ENCODE measurements around the gene MAPRE3. TPM values are rescaled to one million over a fixed set of nuclear protein-coding genes. Genes with fewer than 3 reads are reported as not detected.

Gene MAPRE3
- total and polyA plus RNA-seq, 2 donors (not counting 3 experiments of a cell fraction or from before 2014, with no cell fraction given), result 4.4 to 6.1 TPM

DNA sequence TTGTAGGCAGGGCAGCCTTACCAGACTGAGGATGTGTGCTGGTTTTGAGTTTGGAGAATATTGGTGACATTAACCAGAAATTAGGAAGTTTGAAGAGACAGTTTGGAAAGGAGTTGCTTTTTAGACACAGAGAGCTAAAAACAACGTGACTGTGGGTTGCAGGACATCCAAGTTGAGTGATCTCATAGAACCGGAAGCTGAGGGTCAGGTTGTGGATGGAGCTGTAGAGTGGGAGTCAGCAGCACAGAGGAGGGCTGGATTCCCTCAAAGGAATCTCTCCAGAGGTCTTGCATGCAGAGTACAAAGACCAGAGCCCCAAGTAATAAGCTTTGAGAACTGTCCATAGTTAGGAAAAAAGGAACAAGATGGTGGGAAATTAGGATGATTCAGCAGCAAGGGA, 9.3 kb downstream of the MAPRE3 start:
- ChIA-PET CTCF (interaction anchor here (1.2 to 2.2 kb wide), 2 partner anchors 8 to 133 kb away, joined by 5 to 7 read pairs; no protein-coding TSS in a partner anchor), POLR2A (no interaction called here)
- no peak for DNase-seq (ENCODE audit: low read depth, low spot score)
- Histone ChIP-seq H3K79me2 (ENCODE audit: control insufficient read depth, insufficient read depth, low read length) (no peaks in the 10 kb centered on the region), H3K4me2 (ENCODE audit: insufficient read depth, low read length) (no peak overlapping the region), H2AFZ (ENCODE audit: low read depth, low read length) (no peak overlapping the region), H3K27ac (ENCODE audit: insufficient read depth, low read depth, low read length) (no peak overlapping the region), H3K9ac (replicated peaks; ENCODE audit: extremely low read depth, insufficient read depth, low read length) (no peak overlapping the region), H3K9me1 (replicated peaks; ENCODE audit: control insufficient read depth, extremely low read depth, insufficient read depth, low read length) (no peaks in the 10 kb centered on the region), H3K9me3 (replicated peaks; ENCODE audit: control insufficient read depth, insufficient read depth, low read length) (no peaks in the 10 kb centered on the region), H3K27me3 (ENCODE audit: control insufficient read depth in 2 of 2, insufficient read depth in 2 of 2, low read length in 2 of 2) (peaks cover 4 to 8% of the 10 kb centered on the region in 2 experiments), H3K4me3 (replicated peaks in 1 of 3; ENCODE audit: insufficient read depth in 1 of 3, low read depth in 1 of 3, low read length in 3 of 3) (no peak overlapping the region), H4K20me1 (replicated peaks; ENCODE audit: control insufficient read depth, extremely low read depth, insufficient read depth, low read length) (no peaks in the 10 kb centered on the region), H3K4me1 (ENCODE audit: control insufficient read depth, extremely low read depth, insufficient read depth, low read length) (no peaks in the 10 kb centered on the region), H3K36me3 (ENCODE audit: control insufficient read depth in 2 of 2, extremely low read depth in 1 of 2, insufficient read depth in 2 of 2, low read length in 2 of 2) (no peaks in the 10 kb centered on the region)
- dilution Hi-C loops (cut with MboI; ENCODE audit: extremely low pct_ligation_motif_present, low sequenced_read_pairs) (no loop called here), intact Hi-C loops (cut with micrococcal nuclease) (loop anchor here (10.0 kb wide), 1 partner anchor 175 kb away; no protein-coding TSS in a partner anchor)
- FAIRE-seq, result no peak
- TF ChIP-seq GATA2 (IDR thresholded peaks at IDR 0.05; ENCODE audit: insufficient read depth, insufficient read length, low read depth, low read length) (no peak), EZH2 (IDR thresholded peaks at IDR 0.05; ENCODE audit: borderline replicate concordance, low read depth, low read length, severe bottlenecking) (no peak), MYC (IDR thresholded peaks at IDR 0.05; ENCODE audit: low read depth, low read length) (no peak), JUN (IDR thresholded peaks at IDR 0.05; ENCODE audit: borderline replicate concordance, insufficient read depth, insufficient read length, low read depth) (no peak), FOS (IDR thresholded peaks at IDR 0.05; ENCODE audit: borderline replicate concordance, insufficient read depth, low read length) (no peak), POLR2AphosphoS5 (IDR thresholded peaks at IDR 0.05; ENCODE audit: insufficient read depth, low read depth, low read length) (no peak), POLR2A (IDR thresholded peaks at IDR 0.05; ENCODE audit: low read depth, low read length) (no peak), MAX (IDR thresholded peaks at IDR 0.05; ENCODE audit: insufficient read depth, insufficient read length) (no peak)
- TF ChIP-seq, protein P1, sequence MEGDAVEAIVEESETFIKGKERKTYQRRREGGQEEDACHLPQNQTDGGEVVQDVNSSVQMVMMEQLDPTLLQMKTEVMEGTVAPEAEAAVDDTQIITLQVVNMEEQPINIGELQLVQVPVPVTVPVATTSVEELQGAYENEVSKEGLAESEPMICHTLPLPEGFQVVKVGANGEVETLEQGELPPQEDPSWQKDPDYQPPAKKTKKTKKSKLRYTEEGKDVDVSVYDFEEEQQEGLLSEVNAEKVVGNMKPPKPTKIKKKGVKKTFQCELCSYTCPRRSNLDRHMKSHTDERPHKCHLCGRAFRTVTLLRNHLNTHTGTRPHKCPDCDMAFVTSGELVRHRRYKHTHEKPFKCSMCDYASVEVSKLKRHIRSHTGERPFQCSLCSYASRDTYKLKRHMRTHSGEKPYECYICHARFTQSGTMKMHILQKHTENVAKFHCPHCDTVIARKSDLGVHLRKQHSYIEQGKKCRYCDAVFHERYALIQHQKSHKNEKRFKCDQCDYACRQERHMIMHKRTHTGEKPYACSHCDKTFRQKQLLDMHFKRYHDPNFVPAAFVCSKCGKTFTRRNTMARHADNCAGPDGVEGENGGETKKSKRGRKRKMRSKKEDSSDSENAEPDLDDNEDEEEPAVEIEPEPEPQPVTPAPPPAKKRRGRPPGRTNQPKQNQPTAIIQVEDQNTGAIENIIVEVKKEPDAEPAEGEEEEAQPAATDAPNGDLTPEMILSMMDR (IDR thresholded peaks at IDR 0.05; ENCODE audit: extremely low read depth in 1 of 2, insufficient read depth in 1 of 2, low read depth in 1 of 2, low read length in 2 of 2), result no peak
- no TSS peak for BruUV-seq (replicated peaks)

All from endothelial cell of umbilical vein (primary cell).